Tibial nerve (tissue), 4 donors: ENCODE data around the gene PKD2.

Experiments
- EP300 ChIP-seq, 2 donors: sonication (generic); formaldehyde crosslinking; IDR thresholded peaks; one replicate each; pipeline ENCODE4 v1.6.1; 2017; ENCODE audit warnings: antibody characterized with exemption in 2 of 2, mild to moderate bottlenecking in 1 of 2
- POLR2A ChIP-seq, 2 donors: fragments of 450-650 bp; IDR thresholded peaks; one replicate each; pipeline ENCODE4 v1.6.1; 2017; ENCODE audit warnings: antibody characterized with exemption in 2 of 2, mild to moderate bottlenecking in 2 of 2, moderate library complexity in 2 of 2
- TF ChIP-seq, protein P1 (sequence below), 5 experiments: fragments of 200-600 bp in 3 of 5; fragments of 450-650 bp in 2 of 5; sonication (generic) in 3 of 5; IDR thresholded peaks; one replicate each; pipeline ENCODE4 v1.5.1; 2016 to 2019; ENCODE audit warnings: antibody characterized with exemption in 5 of 5, mild to moderate bottlenecking in 3 of 5, moderate library complexity in 2 of 5

DNA sequence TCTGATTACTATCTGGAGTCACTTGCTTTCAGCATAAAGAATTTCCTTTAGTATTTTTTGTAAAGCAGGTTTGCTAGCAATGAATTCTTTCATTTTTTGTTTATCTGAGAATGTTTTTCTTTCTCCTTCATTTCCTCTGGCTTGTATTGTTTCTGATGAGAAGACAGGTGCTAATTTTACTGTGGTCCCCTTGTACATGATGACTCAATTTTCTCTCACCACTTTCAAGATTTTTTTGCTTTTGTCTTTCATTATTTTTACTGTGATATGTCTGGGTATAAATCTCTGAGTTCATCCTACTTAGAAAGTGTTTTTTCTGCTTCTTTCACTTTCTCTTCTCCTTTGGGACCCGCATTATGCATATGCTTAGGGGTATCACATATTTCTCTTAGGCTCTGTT is 62.6 kb downstream of the PKD2 start:
- TF ChIP-seq, protein P1, sequence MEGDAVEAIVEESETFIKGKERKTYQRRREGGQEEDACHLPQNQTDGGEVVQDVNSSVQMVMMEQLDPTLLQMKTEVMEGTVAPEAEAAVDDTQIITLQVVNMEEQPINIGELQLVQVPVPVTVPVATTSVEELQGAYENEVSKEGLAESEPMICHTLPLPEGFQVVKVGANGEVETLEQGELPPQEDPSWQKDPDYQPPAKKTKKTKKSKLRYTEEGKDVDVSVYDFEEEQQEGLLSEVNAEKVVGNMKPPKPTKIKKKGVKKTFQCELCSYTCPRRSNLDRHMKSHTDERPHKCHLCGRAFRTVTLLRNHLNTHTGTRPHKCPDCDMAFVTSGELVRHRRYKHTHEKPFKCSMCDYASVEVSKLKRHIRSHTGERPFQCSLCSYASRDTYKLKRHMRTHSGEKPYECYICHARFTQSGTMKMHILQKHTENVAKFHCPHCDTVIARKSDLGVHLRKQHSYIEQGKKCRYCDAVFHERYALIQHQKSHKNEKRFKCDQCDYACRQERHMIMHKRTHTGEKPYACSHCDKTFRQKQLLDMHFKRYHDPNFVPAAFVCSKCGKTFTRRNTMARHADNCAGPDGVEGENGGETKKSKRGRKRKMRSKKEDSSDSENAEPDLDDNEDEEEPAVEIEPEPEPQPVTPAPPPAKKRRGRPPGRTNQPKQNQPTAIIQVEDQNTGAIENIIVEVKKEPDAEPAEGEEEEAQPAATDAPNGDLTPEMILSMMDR (IDR thresholded peaks at IDR 0.05) = no peak
- TF ChIP-seq POLR2A (IDR thresholded peaks at IDR 0.05) (no peak), EP300 (IDR thresholded peaks at IDR 0.05) (no peak)
